HG03558 (cell line): ENCODE data around the gene PARM1.

Source experiments
- ATAC-seq: cut with Tn5 transposase; IDR thresholded peaks from one replicate; pipeline ENCODE4 v1.9.1; 2021; ENCODE audit warnings: moderate number of reproducible peaks; ENCODE audit not compliant: unreplicated experiment; ENCODE audit errors: extremely low read depth

PARM1 gene

GRCh38 chr4:75018811-75019479 is 86.0 kb downstream of the PARM1 start:
- no peak for ATAC-seq

- ATAC-seq = no peak
Measured at GRCh38 chr4:75025431-75025830, 92.5 kb downstream of the PARM1 start.

- ATAC-seq = no peak
Measured at GRCh38 chr4:75028196-75028854, 95.4 kb downstream of the PARM1 start.

- ATAC-seq = no peak
Measured at GRCh38 chr4:75030028-75030427, 97.1 kb downstream of the PARM1 start.

GRCh38 chr4:75030649-75031235 is 97.8 kb downstream of the PARM1 start:
- ATAC-seq = no peak

- no peak for ATAC-seq
Measured at GRCh38 chr4:75031775-75032174, 98.9 kb downstream of the PARM1 start.

GRCh38 chr4:75034523-75034922 is 101.6 kb downstream of the PARM1 start:
- no peak for ATAC-seq

- ATAC-seq = no peak
Measured at GRCh38 chr4:75035321-75035720, 102.4 kb downstream of the PARM1 start.

- ATAC-seq = no peak
Measured at GRCh38 chr4:75036046-75036830, 103.3 kb downstream of the PARM1 start.

- no peak for ATAC-seq
Measured at GRCh38 chr4:75037252-75037651, 104.3 kb downstream of the PARM1 start.

GRCh38 chr4:75038376-75038775 is 105.5 kb downstream of the PARM1 start:
- no peak for ATAC-seq

GRCh38 chr4:75040703-75041102 is 107.8 kb downstream of the PARM1 start:
- ATAC-seq = no peak

- no peak for ATAC-seq
Measured at GRCh38 chr4:75042601-75043208, 109.8 kb downstream of the PARM1 start.

- no peak for ATAC-seq
Measured at GRCh38 chr4:75046226-75046625, 113.3 kb downstream of the PARM1 start.

GRCh38 chr4:75046641-75047040 is 113.7 kb downstream of the PARM1 start:
- ATAC-seq = no peak

GRCh38 chr4:75048208-75048879 is 115.4 kb downstream of the PARM1 start:
- ATAC-seq = no peak

- no peak for ATAC-seq
Measured at GRCh38 chr4:75051431-75051830, 118.5 kb downstream of the PARM1 start.

GRCh38 chr4:75053352-75053751 is 120.4 kb downstream of the PARM1 start:
- ATAC-seq = no peak

- no peak for ATAC-seq
Measured at GRCh38 chr4:75054078-75054477, 121.2 kb downstream of the PARM1 start.

- ATAC-seq = no peak
Measured at GRCh38 chr4:75056277-75056676, 123.4 kb downstream of the PARM1 start.
